WERI-Rb-1 (cell line): Measurements from ENCODE around the gene PPFIBP2.

Experiments
- DNase-seq: peaks from one replicate; pipeline ENCODE4 v3.0.0-alpha.2; 2020
- H3K27ac ChIP-seq: fragments of 250-450 bp; sonication (Bioruptor Pico); 2 replicates; pipeline ENCODE4 v1.5.1; 2020; ENCODE audit warnings: mild to moderate bottlenecking, moderate library complexity
- H3K27me3 ChIP-seq: fragments of 250-450 bp; sonication (Bioruptor Pico); 2 replicates; pipeline ENCODE4 v1.5.1; 2021; ENCODE audit warnings: mild to moderate bottlenecking, low read depth, moderate library complexity; ENCODE audit not compliant: insufficient read depth, severe bottlenecking
- H3K36me3 ChIP-seq: fragments of 250-450 bp; sonication (Bioruptor Pico); 2 replicates; pipeline ENCODE4 v1.5.1; 2020; ENCODE audit warnings: mild to moderate bottlenecking, moderate library complexity
- H3K4me3 ChIP-seq: 2 replicates; pipeline ENCODE4 v1.5.1; 2011; ENCODE audit warnings: low read depth, mild to moderate bottlenecking, control low read depth, low read length
- H3K9me3 ChIP-seq: fragments of 250-450 bp; sonication (Bioruptor Pico); 2 replicates; pipeline ENCODE4 v1.5.1; 2021; ENCODE audit warnings: mild to moderate bottlenecking, moderate library complexity; ENCODE audit not compliant: severe bottlenecking
- TF ChIP-seq, protein P1 (sequence below): IDR thresholded peaks from 2 replicates; pipeline ENCODE4 v1.5.1; 2011; ENCODE audit warnings: low read depth, mild to moderate bottlenecking, control low read depth, inconsistent platforms, low read length

The PPFIBP2 gene

DNA sequence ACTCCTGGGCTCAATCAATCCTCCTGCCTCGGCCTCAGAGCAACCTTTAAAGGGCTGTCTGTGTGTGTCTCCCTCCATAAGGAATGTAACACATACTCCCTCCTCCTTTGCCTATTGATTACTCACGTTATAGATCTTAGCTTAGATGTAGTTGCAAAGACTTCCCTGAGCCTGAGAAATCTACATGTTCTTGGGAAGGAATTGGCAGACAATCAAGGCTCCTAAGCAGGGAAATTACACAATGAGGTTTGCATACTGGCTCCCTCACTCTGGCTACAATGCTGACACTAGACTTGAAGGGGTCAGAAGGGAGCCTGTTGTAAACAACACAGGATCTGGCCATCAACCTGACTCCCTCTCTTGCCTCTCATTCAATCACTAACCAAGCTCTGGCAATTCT lies 33.7 kb upstream of the PPFIBP2 start:
- no peak for DNase-seq
- TF ChIP-seq, protein P1, sequence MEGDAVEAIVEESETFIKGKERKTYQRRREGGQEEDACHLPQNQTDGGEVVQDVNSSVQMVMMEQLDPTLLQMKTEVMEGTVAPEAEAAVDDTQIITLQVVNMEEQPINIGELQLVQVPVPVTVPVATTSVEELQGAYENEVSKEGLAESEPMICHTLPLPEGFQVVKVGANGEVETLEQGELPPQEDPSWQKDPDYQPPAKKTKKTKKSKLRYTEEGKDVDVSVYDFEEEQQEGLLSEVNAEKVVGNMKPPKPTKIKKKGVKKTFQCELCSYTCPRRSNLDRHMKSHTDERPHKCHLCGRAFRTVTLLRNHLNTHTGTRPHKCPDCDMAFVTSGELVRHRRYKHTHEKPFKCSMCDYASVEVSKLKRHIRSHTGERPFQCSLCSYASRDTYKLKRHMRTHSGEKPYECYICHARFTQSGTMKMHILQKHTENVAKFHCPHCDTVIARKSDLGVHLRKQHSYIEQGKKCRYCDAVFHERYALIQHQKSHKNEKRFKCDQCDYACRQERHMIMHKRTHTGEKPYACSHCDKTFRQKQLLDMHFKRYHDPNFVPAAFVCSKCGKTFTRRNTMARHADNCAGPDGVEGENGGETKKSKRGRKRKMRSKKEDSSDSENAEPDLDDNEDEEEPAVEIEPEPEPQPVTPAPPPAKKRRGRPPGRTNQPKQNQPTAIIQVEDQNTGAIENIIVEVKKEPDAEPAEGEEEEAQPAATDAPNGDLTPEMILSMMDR = no peak
- H3K27ac ChIP-seq = no peak overlapping the region
- no peaks in the 10 kb centered on the region for H3K36me3 ChIP-seq
- H3K27me3 ChIP-seq = peaks cover 73% of the 10 kb centered on the region
- no peaks in the 10 kb centered on the region for H3K9me3 ChIP-seq
- no peak overlapping the region for H3K4me3 ChIP-seq

DNA sequence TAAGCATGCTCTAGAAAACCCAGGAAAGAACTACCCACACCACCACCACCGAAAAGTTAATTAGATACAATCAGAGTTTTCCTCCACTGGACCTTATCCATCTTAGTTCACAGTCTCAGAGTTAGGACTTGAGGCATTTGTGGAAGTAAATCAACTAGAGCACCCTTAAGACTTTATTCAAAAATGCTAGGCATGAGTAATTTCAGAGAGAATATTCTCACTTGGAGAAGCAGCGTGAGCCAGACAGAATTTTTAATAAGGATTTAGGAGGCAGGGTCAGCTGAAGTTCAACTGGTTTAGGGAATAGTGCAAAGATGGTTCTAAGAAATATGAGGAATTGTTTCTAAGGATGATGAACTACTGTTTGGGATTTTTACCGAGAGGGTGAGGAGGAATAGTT lies 29.7 kb upstream of the PPFIBP2 start:
- H3K4me3 ChIP-seq = no peak overlapping the region
- peaks cover 67% of the 10 kb centered on the region for H3K27me3 ChIP-seq
- H3K27ac ChIP-seq = no peak overlapping the region
- no peak for DNase-seq
- H3K9me3 ChIP-seq = no peaks in the 10 kb centered on the region
- H3K36me3 ChIP-seq = no peaks in the 10 kb centered on the region
- TF ChIP-seq, protein P1 = no peak

DNA sequence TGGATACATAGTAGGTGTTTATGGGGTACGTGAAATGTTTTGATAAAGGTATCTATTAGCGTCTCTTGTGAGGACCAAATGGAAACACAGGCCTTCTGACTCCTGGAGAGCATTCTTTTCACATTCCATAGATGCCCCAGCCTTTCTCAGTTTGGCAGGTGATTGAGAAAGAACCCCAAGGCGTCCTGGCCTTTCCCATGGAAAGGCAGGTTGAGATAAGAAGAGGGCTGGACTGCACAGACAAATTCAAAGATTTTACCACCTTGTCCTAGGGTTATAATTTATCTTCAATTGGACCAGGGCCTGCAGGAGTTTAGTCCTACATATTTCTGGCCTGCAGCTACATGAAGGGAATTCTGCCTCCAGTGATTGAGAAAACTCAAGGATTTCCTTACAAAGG lies 29.2 kb upstream of the PPFIBP2 start:
- no peaks in the 10 kb centered on the region for H3K9me3 ChIP-seq
- H3K4me3 ChIP-seq = no peak overlapping the region
- H3K36me3 ChIP-seq = no peaks in the 10 kb centered on the region
- no peak for DNase-seq
- no peak overlapping the region for H3K27ac ChIP-seq
- H3K27me3 ChIP-seq = peaks cover 67% of the 10 kb centered on the region
- TF ChIP-seq, protein P1 = no peak

DNA sequence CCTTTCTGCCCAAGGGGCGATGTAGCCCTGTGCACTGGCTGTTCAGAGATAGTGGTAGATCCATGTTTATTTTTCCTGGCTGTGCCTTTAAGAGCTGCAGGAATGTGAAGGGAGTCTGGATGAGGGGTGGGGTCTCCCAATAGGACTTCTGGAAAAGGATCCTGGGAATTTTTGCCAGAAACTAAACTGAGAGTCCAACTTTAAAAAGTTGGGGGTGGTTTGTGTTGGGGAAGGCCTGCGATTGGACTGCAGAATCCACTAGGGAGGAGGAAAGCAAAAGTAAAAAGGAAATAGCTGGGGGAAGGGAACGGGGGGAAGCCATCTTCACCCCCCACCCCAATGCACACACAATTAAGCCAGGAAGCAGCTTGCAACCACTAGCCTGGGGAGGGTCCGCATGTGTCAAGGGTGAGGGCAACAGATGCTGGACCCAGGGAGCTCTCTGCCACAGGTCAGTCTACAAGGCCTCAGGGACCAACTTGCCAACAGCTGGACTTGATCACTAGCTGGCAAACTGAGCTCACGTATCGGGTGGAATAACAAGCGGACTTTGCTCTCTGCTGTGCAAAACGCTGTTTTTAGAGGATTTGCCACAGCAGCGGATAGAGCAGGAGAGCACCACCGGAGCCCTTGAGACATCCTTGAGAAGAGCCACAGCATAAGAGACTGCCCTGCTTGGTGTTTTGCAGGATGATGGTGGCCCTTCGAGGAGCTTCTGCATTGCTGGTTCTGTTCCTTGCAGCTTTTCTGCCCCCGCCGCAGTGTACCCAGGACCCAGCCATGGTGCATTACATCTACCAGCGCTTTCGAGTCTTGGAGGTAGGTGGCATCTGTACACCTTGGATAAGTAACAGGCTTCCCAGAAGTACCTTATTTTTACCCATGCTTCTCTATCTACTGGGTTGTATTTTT lies 28.4 kb upstream of the PPFIBP2 start, which contains the start of gene OLFML1:
TSS of gene OLFML1 (plus strand) at position 321 of the 912 bp plus-strand sequence. CDS start at position 691, 370 bp downstream.
- TF ChIP-seq, protein P1 = no peak
- Histone ChIP-seq H3K27ac (no peak within 1 kb of the TSS), H3K9me3 (no peaks in the 10 kb centered on the region), H3K27me3 (peaks cover 68% of the 10 kb centered on the region), H3K36me3 (no peaks in the 10 kb centered on the region), H3K4me3 (no peak within 1 kb of the TSS)
- DNase-seq = no peak

DNA sequence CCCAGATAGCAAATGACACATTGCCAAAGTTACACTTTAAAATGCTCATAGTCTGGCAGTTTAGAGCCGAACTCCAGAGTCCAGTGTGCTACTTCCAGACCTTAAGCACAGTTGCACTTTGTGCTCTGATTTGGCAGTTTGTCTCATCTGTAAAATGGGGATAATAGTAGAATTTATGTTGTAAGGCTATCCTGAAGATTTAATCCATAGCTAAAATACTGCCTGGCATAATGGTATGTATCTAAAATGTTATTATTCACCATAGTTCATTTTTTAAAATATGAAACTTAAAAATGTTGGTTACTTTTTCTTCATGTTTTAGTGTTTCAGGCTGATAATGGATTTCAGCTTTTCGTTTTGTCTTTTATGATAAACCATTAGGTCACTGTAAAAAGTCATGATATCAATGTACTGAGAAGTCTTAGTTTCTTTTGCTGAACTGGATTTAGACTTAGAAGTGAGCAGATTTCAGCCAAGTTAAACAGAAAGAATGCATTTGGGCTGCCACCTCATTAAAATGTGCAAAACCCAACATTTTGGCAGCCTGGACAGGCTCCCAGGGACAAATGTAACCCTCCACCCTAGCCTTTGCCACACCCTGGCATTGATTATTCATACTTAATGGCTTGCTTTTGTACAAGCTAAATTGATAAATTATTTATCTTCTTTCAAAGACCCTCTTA lies 27.6 kb upstream of the PPFIBP2 start:
- TF ChIP-seq, protein P1 = no peak
- no peak overlapping the region for H3K27ac ChIP-seq
- no peaks in the 10 kb centered on the region for H3K36me3 ChIP-seq
- H3K4me3 ChIP-seq = no peak overlapping the region
- H3K27me3 ChIP-seq = peaks cover 68% of the 10 kb centered on the region
- H3K9me3 ChIP-seq = no peaks in the 10 kb centered on the region
- DNase-seq = no peak
